GM18502 (cell line): ENCODE results near the gene LGALS3BP.

Experiments used
- ATAC-seq: cut with Tn5 transposase; IDR thresholded peaks from one replicate; pipeline ENCODE4 v1.9.1; 2021; ENCODE audit warnings: mild to moderate bottlenecking; ENCODE audit not compliant: unreplicated experiment, poor library complexity

The LGALS3BP gene

DNA sequence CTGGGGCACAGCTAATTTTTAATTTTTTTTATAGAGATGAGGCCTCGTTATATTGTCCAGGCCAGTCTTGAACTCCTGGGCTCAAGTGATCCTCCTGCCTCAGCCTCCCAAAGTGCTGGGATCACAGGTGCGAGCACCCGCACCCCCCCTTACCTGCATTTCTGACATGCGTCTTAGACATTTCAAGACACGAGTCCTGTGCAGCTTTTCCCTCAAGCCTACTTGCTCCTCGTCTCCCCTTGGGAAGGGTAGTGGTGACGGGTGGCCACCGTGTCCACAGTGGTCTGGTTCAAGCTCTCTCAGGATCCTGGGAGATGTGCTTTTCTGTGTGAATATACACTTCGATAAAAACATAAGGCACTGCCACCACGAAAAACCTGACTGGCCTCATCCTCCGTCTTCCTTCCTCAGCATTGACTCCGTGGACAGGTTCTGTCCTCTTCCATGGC is 20.2 kb upstream of the LGALS3BP start:
- no peak for ATAC-seq

GRCh38 chr17:78999056-78999768 is 19.5 kb upstream of the LGALS3BP start:
- ATAC-seq: no peak

GRCh38 chr17:78998311-78999055 is 18.8 kb upstream of the LGALS3BP start:
- no peak for ATAC-seq

- ATAC-seq: no peak
Observed at GRCh38 chr17:78997881-78998280, 18.2 kb upstream of the LGALS3BP start.

- no peak for ATAC-seq
Observed at GRCh38 chr17:78997231-78997741, 17.6 kb upstream of the LGALS3BP start.

- ATAC-seq: no peak
Observed at GRCh38 chr17:78996781-78997201, 17.1 kb upstream of the LGALS3BP start.

- ATAC-seq: no peak
Observed at GRCh38 chr17:78995761-78996451, 16.2 kb upstream of the LGALS3BP start.

GRCh38 chr17:78995022-78995760 is 15.5 kb upstream of the LGALS3BP start:
- no peak for ATAC-seq

DNA sequence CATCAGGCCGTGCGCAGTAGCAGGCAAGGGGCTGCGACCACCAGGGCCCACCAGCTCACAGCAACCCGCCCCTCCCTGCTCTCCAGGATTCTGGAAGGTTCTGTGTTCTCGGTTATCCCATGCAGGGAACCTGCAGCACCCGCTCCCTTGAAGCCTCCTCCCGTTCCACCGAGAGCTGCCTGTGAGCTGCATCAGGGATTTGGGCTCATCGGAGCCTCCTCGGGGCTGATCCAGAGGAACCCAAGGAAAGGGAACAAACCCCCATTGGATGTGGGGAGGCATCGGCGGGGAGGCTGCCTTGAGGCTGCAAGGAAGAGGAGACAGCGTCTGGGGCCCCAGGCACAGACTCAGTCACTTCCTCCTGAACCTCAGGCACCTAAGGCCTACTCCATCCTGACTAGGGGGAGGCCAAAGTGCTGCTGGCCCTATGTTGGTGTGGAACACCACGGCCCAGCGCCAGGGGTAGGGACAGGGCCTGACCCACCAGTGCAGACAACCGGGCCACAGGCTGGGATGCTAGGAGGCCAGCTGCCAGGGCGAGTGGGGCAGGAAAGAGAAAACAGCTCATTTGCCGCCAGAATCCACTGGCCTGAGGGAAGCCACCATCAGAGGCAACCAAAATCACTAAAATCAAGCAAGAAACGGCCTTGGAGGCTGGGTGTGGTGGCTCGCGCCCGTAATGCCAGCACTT is 14.4 kb upstream of the LGALS3BP start:
- no peak for ATAC-seq

- ATAC-seq: no peak
Observed at GRCh38 chr17:78993241-78993956, 13.7 kb upstream of the LGALS3BP start.

- ATAC-seq: no peak
Observed at GRCh38 chr17:78992542-78993212, 13.0 kb upstream of the LGALS3BP start.

DNA sequence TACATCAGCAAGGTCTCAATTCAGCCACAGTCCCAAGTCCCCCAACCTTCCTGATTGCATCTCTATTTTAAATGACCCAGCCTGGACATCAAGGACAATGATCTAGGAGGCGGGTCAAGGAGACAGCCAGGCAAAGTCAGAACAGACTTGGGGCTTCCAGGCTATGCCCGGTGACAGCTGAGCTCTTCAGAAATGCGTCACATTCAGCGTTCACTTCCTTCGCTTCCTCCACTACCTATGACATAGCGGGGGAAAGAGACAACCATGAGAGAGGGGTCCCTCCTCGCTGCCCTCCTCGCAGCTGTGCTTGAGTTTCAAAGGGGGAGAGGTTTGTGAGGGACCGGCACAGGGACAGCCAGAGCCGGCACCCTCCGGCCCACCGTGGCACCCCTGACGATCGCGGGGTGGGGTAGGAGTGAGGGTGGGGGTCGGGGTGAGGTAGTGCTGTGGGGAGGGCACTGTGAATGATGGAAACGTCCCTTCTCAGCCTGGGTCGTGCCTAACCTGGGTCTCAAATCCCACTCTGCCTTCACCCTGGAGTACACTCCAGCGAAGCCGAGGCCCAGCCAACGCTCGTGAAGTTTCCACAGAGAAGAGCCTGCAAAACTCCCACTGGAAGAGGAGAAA is 12.3 kb upstream of the LGALS3BP start:
- ATAC-seq: no peak

GRCh38 chr17:78991017-78991738 is 11.5 kb upstream of the LGALS3BP start:
- no peak for ATAC-seq

- ATAC-seq: no peak
Observed at GRCh38 chr17:78990349-78991016, 10.8 kb upstream of the LGALS3BP start.

GRCh38 chr17:78988152-78988551 is 8.4 kb upstream of the LGALS3BP start:
- ATAC-seq: no peak

- no peak for ATAC-seq
Observed at GRCh38 chr17:78986649-78987328, 7.1 kb upstream of the LGALS3BP start.
